ENCODE measurements around the gene GTF3C6. TPM values are rescaled to one million over a fixed set of nuclear protein-coding genes. Genes with fewer than 3 reads are reported as not detected.

Gene GTF3C6
- total and polyA plus RNA-seq, 10 of the 15 experiments (the other 5 are each of a cell fraction or from before 2014, with no cell fraction given): 42.8 to 261 (median 116) TPM

- in situ Hi-C loops (cut with MboI): no loop called here
- no peaks in the 10 kb centered on the region; the same call in 2 of the 3 replicates for H3K9me3 ChIP-seq (replicated peaks; ENCODE audit: control insufficient read depth, insufficient read depth, low read length)
- no peak for FAIRE-seq
These were observed 22.7 kb downstream of the GTF3C6 start for GRCh38 chr6:110981202-110981600.

GRCh38 chr6:110990840-110991576, 32.5 kb downstream of the GTF3C6 start:
- no peaks in the 10 kb centered on the region for H3K27me3 ChIP-seq (replicated peaks in 1 of 2; ENCODE audit: control insufficient read depth in 2 of 2, insufficient read depth in 2 of 2, low read length in 1 of 2)
- ATAC-seq (no peak), FAIRE-seq (no peak), DNase-seq (ENCODE audit: low read depth, low spot score) (no peak)
- H4K20me1 ChIP-seq (ENCODE audit: control insufficient read depth, insufficient read depth): no peaks in the 10 kb centered on the region
- CTCF ChIA-PET: interaction anchor here (0.6 to 2.6 kb wide), 5 partner anchors 9 to 313 kb away, joined by 3 to 9 read pairs (median 3); partner anchors contain the start of gene RPF2
- BruUV-seq (replicated peaks): no TSS peak
- 70% methylated on average over 11 of the region's 11 CpGs for WGBS (ENCODE audit: insufficient coverage, insufficient replicate concordance, low lambda C conversion rate, missing lambda C conversion rate)
- H3K9me3 ChIP-seq (replicated peaks; ENCODE audit: control insufficient read depth, insufficient read depth, low read length): no peaks in the 10 kb centered on the region
- in situ Hi-C loops (cut with MboI): no loop called here
- POLR2A ChIA-PET: interaction anchor here (1.1 kb wide), 1 partner anchor 8 kb away, joined by 3 read pairs; no protein-coding TSS in a partner anchor
- no peak overlapping the region for H2AFZ ChIP-seq (ENCODE audit: control insufficient read depth, low read depth, low read length)
- H3K27ac ChIP-seq (ENCODE audit: control insufficient read depth, insufficient read depth): no peak overlapping the region
- H3K4me2 ChIP-seq (ENCODE audit: control insufficient read depth, insufficient read depth): no peak overlapping the region
- peaks cover 2% of the 10 kb centered on the region for H3K79me2 ChIP-seq (ENCODE audit: control insufficient read depth, insufficient read depth, low read length)
- peaks cover 3 to 10% of the 10 kb centered on the region in 2 experiments for H3K36me3 ChIP-seq (ENCODE audit: control insufficient read depth in 2 of 2, insufficient read depth in 2 of 2, low read length in 1 of 2)
- intact Hi-C loops (cut with micrococcal nuclease; ENCODE audit: unreplicated experiment): no loop called here
- RAD21 ChIA-PET (ENCODE audit: unreplicated experiment): interaction anchor here (1.1 kb wide), 1 partner anchor 309 kb away, joined by 4 read pairs; no protein-coding TSS in a partner anchor
- no peaks in the 10 kb centered on the region for H3K4me1 ChIP-seq (ENCODE audit: control insufficient read depth, insufficient read depth, low read length)
- H3K4me3 ChIP-seq: no peak overlapping the region
- H3K9ac ChIP-seq (ENCODE audit: control insufficient read depth, insufficient read depth, low read length): no peak overlapping the region
- SMC1A ChIA-PET (ENCODE audit: uncharacterized antibody, unreplicated experiment): interaction anchor here (1.6 to 1.8 kb wide), 2 partner anchors 8 to 114 kb away, joined by 3 to 5 read pairs; no protein-coding TSS in a partner anchor
- TF ChIP-seq, protein P1, sequence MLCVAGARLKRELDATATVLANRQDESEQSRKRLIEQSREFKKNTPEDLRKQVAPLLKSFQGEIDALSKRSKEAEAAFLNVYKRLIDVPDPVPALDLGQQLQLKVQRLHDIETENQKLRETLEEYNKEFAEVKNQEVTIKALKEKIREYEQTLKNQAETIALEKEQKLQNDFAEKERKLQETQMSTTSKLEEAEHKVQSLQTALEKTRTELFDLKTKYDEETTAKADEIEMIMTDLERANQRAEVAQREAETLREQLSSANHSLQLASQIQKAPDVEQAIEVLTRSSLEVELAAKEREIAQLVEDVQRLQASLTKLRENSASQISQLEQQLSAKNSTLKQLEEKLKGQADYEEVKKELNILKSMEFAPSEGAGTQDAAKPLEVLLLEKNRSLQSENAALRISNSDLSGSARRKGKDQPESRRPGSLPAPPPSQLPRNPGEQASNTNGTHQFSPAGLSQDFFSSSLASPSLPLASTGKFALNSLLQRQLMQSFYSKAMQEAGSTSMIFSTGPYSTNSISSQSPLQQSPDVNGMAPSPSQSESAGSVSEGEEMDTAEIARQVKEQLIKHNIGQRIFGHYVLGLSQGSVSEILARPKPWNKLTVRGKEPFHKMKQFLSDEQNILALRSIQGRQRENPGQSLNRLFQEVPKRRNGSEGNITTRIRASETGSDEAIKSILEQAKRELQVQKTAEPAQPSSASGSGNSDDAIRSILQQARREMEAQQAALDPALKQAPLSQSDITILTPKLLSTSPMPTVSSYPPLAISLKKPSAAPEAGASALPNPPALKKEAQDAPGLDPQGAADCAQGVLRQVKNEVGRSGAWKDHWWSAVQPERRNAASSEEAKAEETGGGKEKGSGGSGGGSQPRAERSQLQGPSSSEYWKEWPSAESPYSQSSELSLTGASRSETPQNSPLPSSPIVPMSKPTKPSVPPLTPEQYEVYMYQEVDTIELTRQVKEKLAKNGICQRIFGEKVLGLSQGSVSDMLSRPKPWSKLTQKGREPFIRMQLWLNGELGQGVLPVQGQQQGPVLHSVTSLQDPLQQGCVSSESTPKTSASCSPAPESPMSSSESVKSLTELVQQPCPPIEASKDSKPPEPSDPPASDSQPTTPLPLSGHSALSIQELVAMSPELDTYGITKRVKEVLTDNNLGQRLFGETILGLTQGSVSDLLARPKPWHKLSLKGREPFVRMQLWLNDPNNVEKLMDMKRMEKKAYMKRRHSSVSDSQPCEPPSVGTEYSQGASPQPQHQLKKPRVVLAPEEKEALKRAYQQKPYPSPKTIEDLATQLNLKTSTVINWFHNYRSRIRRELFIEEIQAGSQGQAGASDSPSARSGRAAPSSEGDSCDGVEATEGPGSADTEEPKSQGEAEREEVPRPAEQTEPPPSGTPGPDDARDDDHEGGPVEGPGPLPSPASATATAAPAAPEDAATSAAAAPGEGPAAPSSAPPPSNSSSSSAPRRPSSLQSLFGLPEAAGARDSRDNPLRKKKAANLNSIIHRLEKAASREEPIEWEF (IDR thresholded peaks at IDR 0.05; ENCODE audit: insufficient replicate concordance, low read depth, low read length): no peak
- no peak for TF ChIP-seq SUZ12 (IDR thresholded peaks at IDR 0.05; ENCODE audit: unreplicated experiment)

More at GRCh38 chr6:110981202-110981600, 22.7 kb downstream of the GTF3C6 start:
- peak overlapping the region; percentile 95 for H3K9ac ChIP-seq (ENCODE audit: control insufficient read depth, insufficient read depth, low read length)
- H3K27ac ChIP-seq (ENCODE audit: control insufficient read depth, insufficient read depth): peak overlapping the region; percentile 82
- no peak for DNase-seq (ENCODE audit: low read depth, low spot score)
- peaks cover 41% of the 10 kb centered on the region for H3K79me2 ChIP-seq (ENCODE audit: control insufficient read depth, insufficient read depth, low read length)
- H3K36me3 ChIP-seq (ENCODE audit: control insufficient read depth in 2 of 2, insufficient read depth in 2 of 2, low read length in 1 of 2): no peaks in the 10 kb centered on the region; a peak in 1 of 4 replicates
- ChIA-PET CTCF (interaction anchor here (0.6 to 2.2 kb wide), 2 partner anchors 10 to 37 kb away, joined by 4 to 9 read pairs; no protein-coding TSS in a partner anchor), RAD21 (ENCODE audit: unreplicated experiment) (interaction anchor here (2.0 to 3.0 kb wide), 2 partner anchors 23 to 166 kb away, joined by 7 to 8 read pairs; partner anchors contain the start of genes CDK19 and GTF3C6), SMC1A (ENCODE audit: uncharacterized antibody, unreplicated experiment) (interaction anchor here (1.5 to 2.7 kb wide), 5 partner anchors 105 to 498 kb away, joined by 4 to 10 read pairs (median 6); no protein-coding TSS in a partner anchor), POLR2A (interaction anchor here (0.8 to 2.2 kb wide), 3 partner anchors 10 to 25 kb away, joined by 3 to 16 read pairs (median 3); partner anchors contain the start of gene GTF3C6)
- H3K4me1 ChIP-seq (ENCODE audit: control insufficient read depth, insufficient read depth, low read length): no peaks in the 10 kb centered on the region
- BruUV-seq (replicated peaks): TSS peak; percentile 91
- ATAC-seq: peak; percentile 16; the same call in 2 of the 3 replicates
- TF ChIP-seq RUNX3 (IDR thresholded peaks at IDR 0.05; ENCODE audit: low read length) (no peak), SIN3A (IDR thresholded peaks at IDR 0.05; ENCODE audit: low read depth, low read length) (no peak), MTA3 (IDR thresholded peaks at IDR 0.05; ENCODE audit: borderline replicate concordance, low read length) (0 out of 2 replicates have a peak, but pooled peaks have one; percentile 27), CBX5 (IDR thresholded peaks at IDR 0.05; ENCODE audit: low read depth) (no peak)
- 13% methylated on average over 9 of the region's 9 CpGs for WGBS (ENCODE audit: insufficient coverage, insufficient replicate concordance, low lambda C conversion rate, missing lambda C conversion rate)
- peak overlapping the region; percentile 95 for H3K4me2 ChIP-seq (ENCODE audit: control insufficient read depth, insufficient read depth)
- H2AFZ ChIP-seq (ENCODE audit: control insufficient read depth, low read depth, low read length): peak overlapping the region; percentile 90
- intact Hi-C loops (cut with micrococcal nuclease; ENCODE audit: unreplicated experiment): loop anchor here (10.0 kb wide), 1 partner anchor 166 kb away; the partner anchor contains the start of gene CDK19
- no peaks in the 10 kb centered on the region for H4K20me1 ChIP-seq (ENCODE audit: control insufficient read depth, insufficient read depth)
- H3K4me3 ChIP-seq: peak overlapping the region; percentile 84
- no peaks in the 10 kb centered on the region for H3K27me3 ChIP-seq (replicated peaks in 1 of 2; ENCODE audit: control insufficient read depth in 2 of 2, insufficient read depth in 2 of 2, low read length in 1 of 2)

All from GM12878 (cell line).